Measurements from ENCODE around the gene NMNAT2. TPM values are rescaled to one million over a fixed set of nuclear protein-coding genes. Genes with fewer than 3 reads are reported as not detected.
A peak's percentile ranks its signal among the peaks of the same experiment; 100 is the strongest.

NMNAT2 gene
- total RNA-seq, 8 experiments from 2014 or later = 0.25 to 68.9 (median 37.4) TPM

DNA sequence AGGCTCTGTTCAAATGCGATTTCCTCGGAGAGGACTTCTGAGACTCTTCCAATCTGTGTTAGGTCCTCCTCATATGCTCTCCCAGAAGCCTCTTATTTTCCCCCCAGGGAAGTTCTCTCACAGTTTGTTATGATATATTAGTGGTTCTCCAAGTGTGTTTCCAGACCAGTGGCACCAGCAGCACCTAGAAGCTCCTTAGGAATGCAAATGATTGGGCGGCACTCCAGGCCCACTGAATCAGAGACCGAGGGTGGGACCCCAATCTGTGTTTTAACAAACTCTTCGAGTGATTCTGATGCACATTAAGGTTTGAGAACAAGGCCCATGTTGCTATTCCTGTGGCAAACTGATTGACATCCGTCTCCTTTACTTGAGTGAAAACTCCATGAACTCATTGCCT lies 63.0 kb downstream of the NMNAT2 start:
- in situ Hi-C loops (cut with MboI; ENCODE audit: low pct_unique_long_range_greater_than_20kb in 2 of 9, low sequenced_read_pairs in 9 of 9, unreplicated experiment in 9 of 9) = no loop called here
- H3K4me3 ChIP-seq = no peak overlapping the region
- 61 to 100% (median 78%) methylated on average over 1 to 6 of the region's 6 CpGs; no CpG with 5 or more reads in 3 of the 10 experiments for WGBS, 10 experiments
- ATAC-seq (replicated peaks in 6 of 8) = peak in 1 of 8 experiments; percentile 25
- H3K27ac ChIP-seq = no peak overlapping the region
- peaks cover 0 to under 1% of the 10 kb centered on the region in 2 donors for H3K4me1 ChIP-seq (replicated peaks in 1 of 2)

GRCh38 chr1:183353597-183353996 lies 64.6 kb downstream of the NMNAT2 start:
- no peak for ATAC-seq (replicated peaks in 6 of 8)
- H3K4me3 ChIP-seq = no peak overlapping the region
- no peak overlapping the region for H3K27ac ChIP-seq
- WGBS, 10 experiments = 38 to 83% (median 80%) methylated on average over 1 of the region's 1 CpG; no CpG with 5 or more reads in 5 of the 10 experiments
- H3K4me1 ChIP-seq (replicated peaks in 1 of 2) = peaks cover 11 to 14% of the 10 kb centered on the region in 2 donors
- in situ Hi-C loops (cut with MboI; ENCODE audit: low pct_unique_long_range_greater_than_20kb in 2 of 9, low sequenced_read_pairs in 9 of 9, unreplicated experiment in 9 of 9) = no loop called here

DNA sequence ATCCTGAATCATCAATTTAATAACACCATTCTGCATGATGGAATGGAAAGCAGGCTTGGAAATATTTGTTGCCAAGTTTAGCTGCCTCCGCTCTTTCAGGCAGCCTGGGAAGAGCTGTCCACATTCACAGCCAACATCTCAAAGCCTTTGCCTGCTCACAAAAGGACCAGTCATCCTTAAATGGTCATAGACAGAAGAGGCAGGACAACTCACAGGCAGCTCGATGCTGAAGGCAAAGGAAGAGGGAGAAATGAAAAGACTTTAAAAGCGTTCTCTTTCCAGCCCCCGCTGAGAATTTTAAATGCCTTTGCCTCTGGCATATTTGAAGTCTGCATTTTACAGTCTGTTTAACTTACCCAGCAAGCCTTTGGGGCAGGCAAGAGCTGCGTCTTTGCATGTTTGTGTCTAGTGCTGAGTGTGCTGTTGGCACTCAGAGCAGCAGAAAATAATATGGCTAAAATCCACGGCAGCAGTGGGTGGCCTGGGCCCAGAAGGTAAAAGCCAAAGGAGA lies 68.9 kb downstream of the NMNAT2 start:
- H3K27ac ChIP-seq = peak overlapping the region; percentile 28 to 31
- H3K4me3 ChIP-seq = no peak overlapping the region
- peaks cover 11 to 18% of the 10 kb centered on the region in 2 donors for H3K4me1 ChIP-seq (replicated peaks in 1 of 2)
- in situ Hi-C loops (cut with MboI; ENCODE audit: low pct_unique_long_range_greater_than_20kb in 2 of 9, low sequenced_read_pairs in 9 of 9, unreplicated experiment in 9 of 9) = no loop called here
- ATAC-seq (replicated peaks in 6 of 8) = peak; percentile 50 to 96 (median 87)
- 0 to 17% (median 10%) methylated on average over 1 to 6 of the region's 6 CpGs; no CpG with 5 or more reads in 1 of the 10 experiments for WGBS, 10 experiments

- H3K4me3 ChIP-seq = no peak overlapping the region
- WGBS, 10 experiments = 0 to 79% (median 69%) methylated on average over 1 to 8 of the region's 8 CpGs
- in situ Hi-C loops (cut with MboI; ENCODE audit: low pct_unique_long_range_greater_than_20kb in 2 of 9, low sequenced_read_pairs in 9 of 9, unreplicated experiment in 9 of 9) = no loop called here
- no peak for ATAC-seq (replicated peaks in 6 of 8)
- peaks cover 13 to 18% of the 10 kb centered on the region in 2 donors for H3K4me1 ChIP-seq (replicated peaks in 1 of 2)
- no peak overlapping the region for H3K27ac ChIP-seq
Measured at GRCh38 chr1:183346276-183346732, 71.9 kb downstream of the NMNAT2 start.

GRCh38 chr1:183339556-183340167 lies 78.5 kb downstream of the NMNAT2 start:
- peaks cover 4 to 7% of the 10 kb centered on the region in 2 donors for H3K4me1 ChIP-seq (replicated peaks in 1 of 2)
- 40 to 83% (median 79%) methylated on average over 2 to 4 of the region's 4 CpGs; no CpG with 5 or more reads in 3 of the 10 experiments for WGBS, 10 experiments
- no peak overlapping the region for H3K4me3 ChIP-seq
- in situ Hi-C loops (cut with MboI; ENCODE audit: low pct_unique_long_range_greater_than_20kb in 2 of 9, low sequenced_read_pairs in 9 of 9, unreplicated experiment in 9 of 9) = no loop called here
- no peak overlapping the region for H3K27ac ChIP-seq
- ATAC-seq (replicated peaks in 6 of 8) = no peak

GRCh38 chr1:183331091-183331742 lies 87.0 kb downstream of the NMNAT2 start:
- in situ Hi-C loops (cut with MboI; ENCODE audit: low pct_unique_long_range_greater_than_20kb in 2 of 9, low sequenced_read_pairs in 9 of 9, unreplicated experiment in 9 of 9) = no loop called here
- WGBS, 10 experiments = 0 to 80% (median 19%) methylated on average over 1 to 7 of the region's 10 CpGs; no CpG with 5 or more reads in 4 of the 10 experiments
- ATAC-seq (replicated peaks in 6 of 8) = peak; percentile 64 to 95 (median 88)
- Histone ChIP-seq H3K4me3 (no peak overlapping the region), H3K27ac (peak overlapping the region in 1 of 2 donors; percentile 54), H3K4me1 (replicated peaks in 1 of 2) (peaks cover 21 to 22% of the 10 kb centered on the region in 2 donors)

- no peak overlapping the region for H3K4me3 ChIP-seq
- H3K27ac ChIP-seq = no peak overlapping the region
- H3K4me1 ChIP-seq (replicated peaks in 1 of 2) = peaks cover 21 to 22% of the 10 kb centered on the region in 2 donors
- ATAC-seq (replicated peaks in 6 of 8) = peak in 2 of 8 experiments; percentile 52 to 59
- in situ Hi-C loops (cut with MboI; ENCODE audit: low pct_unique_long_range_greater_than_20kb in 2 of 9, low sequenced_read_pairs in 9 of 9, unreplicated experiment in 9 of 9) = no loop called here
- WGBS, 10 experiments = 0 to 95% (median 72%) methylated on average over 1 to 4 of the region's 4 CpGs; no CpG with 5 or more reads in 4 of the 10 experiments
Measured at GRCh38 chr1:183330335-183330734, 87.8 kb downstream of the NMNAT2 start.

GRCh38 chr1:183328371-183328770 lies 89.8 kb downstream of the NMNAT2 start:
- WGBS, 10 experiments = 100% methylated on average over 1 of the region's 1 CpG; no CpG with 5 or more reads in 6 of the 10 experiments
- ATAC-seq (replicated peaks in 6 of 8) = no peak
- in situ Hi-C loops (cut with MboI; ENCODE audit: low pct_unique_long_range_greater_than_20kb in 2 of 9, low sequenced_read_pairs in 9 of 9, unreplicated experiment in 9 of 9) = no loop called here
- Histone ChIP-seq H3K4me1 (replicated peaks in 1 of 2) (peaks cover 21 to 22% of the 10 kb centered on the region in 2 donors), H3K4me3 (no peak overlapping the region), H3K27ac (no peak overlapping the region)

DNA sequence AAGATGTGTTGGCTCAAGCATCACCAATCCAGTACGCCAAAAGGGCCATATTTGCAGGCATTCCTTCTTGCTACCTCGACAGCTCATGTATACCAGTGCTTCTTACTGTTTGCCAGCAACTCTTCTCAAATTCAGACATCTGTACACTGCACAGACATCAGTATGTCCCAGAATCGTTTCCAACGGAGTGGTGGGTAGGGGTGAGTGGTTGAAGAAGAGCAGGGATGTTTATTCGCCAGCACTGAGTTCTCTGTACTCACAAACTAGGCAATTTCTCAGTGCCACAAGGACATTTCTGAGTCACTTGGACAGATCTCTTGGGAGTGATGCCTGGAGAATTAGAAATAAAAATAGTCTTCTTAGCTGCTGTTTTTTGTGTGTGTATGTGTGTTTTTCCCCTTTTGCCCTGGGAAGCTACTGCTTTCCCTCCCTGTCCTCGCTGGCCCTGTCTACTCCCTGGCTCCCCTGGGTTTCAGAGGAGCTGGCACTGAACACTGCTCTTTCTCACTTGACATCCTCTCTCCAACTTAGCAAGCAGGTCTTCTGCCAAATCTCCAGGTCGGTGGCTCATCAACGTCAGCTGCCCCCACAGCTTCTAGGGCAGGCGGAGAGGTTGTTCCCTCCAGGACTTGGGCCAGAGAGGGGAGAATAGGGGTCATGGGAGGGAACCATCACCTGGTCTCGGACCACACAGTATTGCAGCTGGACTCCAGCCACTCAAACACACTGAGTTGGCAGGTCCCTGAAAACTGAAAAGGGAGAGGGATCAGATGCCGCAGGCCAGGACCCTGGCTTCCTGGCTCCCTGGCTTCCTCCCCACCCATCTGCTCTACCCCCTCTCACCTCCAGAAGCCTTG lies 90.5 kb downstream of the NMNAT2 start:
- Histone ChIP-seq H3K27ac (no peak overlapping the region), H3K4me3 (no peak overlapping the region), H3K4me1 (replicated peaks in 1 of 2) (peaks cover 21 to 22% of the 10 kb centered on the region in 2 donors)
- in situ Hi-C loops (cut with MboI; ENCODE audit: low pct_unique_long_range_greater_than_20kb in 2 of 9, low sequenced_read_pairs in 9 of 9, unreplicated experiment in 9 of 9) = no loop called here
- ATAC-seq (replicated peaks in 6 of 8) = peak in 1 of 8 experiments; percentile 39
- WGBS, 10 experiments = 0 to 93% (median 77%) methylated on average over 1 to 9 of the region's 11 CpGs; no CpG with 5 or more reads in 1 of the 10 experiments

DNA sequence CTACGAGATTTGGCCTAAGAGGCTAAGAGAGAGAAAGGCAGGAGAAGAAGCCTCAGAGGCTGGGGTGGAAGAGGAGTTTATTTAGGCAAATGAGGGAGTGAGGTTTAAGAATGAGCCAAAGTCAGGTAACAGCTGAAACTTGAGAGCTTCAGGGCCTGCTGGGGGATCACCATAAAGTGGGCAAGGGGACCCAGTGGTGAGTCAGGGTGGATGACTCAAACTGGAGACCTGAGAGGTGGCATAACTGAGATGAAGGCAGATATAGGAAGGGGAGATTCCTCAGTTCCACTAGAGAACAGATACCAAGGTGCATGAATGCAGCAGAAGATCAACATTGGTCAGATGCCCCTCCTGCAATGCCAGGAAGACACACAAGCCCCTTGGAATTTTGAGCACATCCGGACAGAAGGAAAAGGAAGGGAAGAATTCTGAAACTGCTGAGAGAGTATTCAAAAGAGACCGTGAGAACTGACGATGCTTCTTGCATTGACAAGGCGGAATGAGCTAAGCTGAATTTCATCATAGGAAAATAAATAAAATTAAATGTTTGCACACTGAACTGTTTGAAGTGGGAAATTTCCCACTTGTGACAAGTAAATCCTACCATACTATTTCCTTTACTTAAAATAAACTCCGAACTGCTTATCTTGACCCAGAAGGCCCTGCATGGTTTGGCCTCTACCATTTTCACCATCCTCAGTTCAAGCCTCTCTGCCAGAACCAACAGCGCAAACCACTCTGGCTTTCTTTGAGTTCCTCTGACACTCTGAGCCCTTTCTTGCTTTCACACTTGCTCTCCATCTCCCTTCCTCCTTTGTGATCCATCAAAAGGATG lies 94.1 kb downstream of the NMNAT2 start:
- WGBS, 10 experiments = 71 to 100% (median 92%) methylated on average over 1 to 7 of the region's 7 CpGs
- ATAC-seq (replicated peaks in 6 of 8) = peak in 1 of 8 experiments; percentile 26
- no peak overlapping the region for H3K27ac ChIP-seq
- H3K4me3 ChIP-seq = no peak overlapping the region
- in situ Hi-C loops (cut with MboI; ENCODE audit: low pct_unique_long_range_greater_than_20kb in 2 of 9, low sequenced_read_pairs in 9 of 9, unreplicated experiment in 9 of 9) = no loop called here
- no peaks in the 10 kb centered on the region for H3K4me1 ChIP-seq (replicated peaks in 1 of 2)

DNA sequence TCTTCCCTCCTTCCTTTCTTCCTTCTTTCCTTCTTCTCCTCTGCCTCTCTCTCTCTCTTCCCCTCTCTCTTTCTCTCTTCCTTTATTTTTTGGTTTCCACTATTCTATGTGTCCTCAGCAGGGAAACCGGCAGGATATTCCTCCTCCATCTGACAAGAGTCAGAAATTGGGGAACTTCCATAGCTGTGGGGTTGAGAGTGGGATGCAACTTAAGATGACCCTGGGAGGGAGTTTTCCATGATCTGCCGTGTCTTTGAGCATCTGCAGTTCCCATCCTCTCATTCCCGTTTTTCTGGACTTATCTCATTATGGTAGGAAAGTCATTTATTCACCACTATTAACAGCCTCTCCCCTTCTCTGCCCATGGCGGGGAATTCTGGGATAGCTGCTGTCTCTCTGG lies 98.6 kb downstream of the NMNAT2 start:
- in situ Hi-C loops (cut with MboI; ENCODE audit: low pct_unique_long_range_greater_than_20kb in 2 of 9, low sequenced_read_pairs in 9 of 9, unreplicated experiment in 9 of 9) = no loop called here
- 58 to 100% (median 86%) methylated on average over 1 to 4 of the region's 4 CpGs; no CpG with 5 or more reads in 1 of the 10 experiments for WGBS, 10 experiments
- no peak overlapping the region for H3K4me3 ChIP-seq
- ATAC-seq (replicated peaks in 6 of 8) = no peak
- H3K27ac ChIP-seq = no peak overlapping the region
- peaks cover 0 to 4% of the 10 kb centered on the region in 2 donors for H3K4me1 ChIP-seq (replicated peaks in 1 of 2)

DNA sequence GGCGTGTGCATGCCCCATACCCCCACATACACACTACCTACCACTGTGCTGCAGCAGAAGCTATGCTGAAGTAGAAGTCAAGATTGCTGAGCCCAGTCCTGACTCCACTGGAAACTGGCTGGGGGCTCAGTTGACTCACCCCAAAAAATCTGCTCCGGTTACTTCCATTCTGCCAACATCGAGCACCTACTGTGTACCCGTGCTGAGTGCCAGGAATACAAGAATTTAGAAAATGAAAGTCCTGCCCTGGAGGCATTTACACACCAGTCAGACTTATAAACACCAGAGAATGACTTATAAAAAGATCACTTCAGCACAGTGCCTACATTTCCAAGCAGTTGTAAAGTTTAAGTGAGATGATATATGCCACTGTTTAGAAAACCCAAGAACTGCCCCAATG lies 99.1 kb downstream of the NMNAT2 start:
- in situ Hi-C loops (cut with MboI; ENCODE audit: low pct_unique_long_range_greater_than_20kb in 2 of 9, low sequenced_read_pairs in 9 of 9, unreplicated experiment in 9 of 9) = no loop called here
- H3K4me1 ChIP-seq (replicated peaks in 1 of 2) = peaks cover 0 to 4% of the 10 kb centered on the region in 2 donors

More for the DNA sequence above, 99.1 kb downstream of the NMNAT2 start:
- WGBS, 10 experiments = 85 to 100% (median 97%) methylated on average over 2 to 4 of the region's 4 CpGs; no CpG with 5 or more reads in 6 of the 10 experiments
- Histone ChIP-seq H3K27ac (no peak overlapping the region), H3K4me3 (no peak overlapping the region)
- peak in 3 of 8 experiments; percentile 13 to 20 (median 16) for ATAC-seq (replicated peaks in 6 of 8)
